ENCODE data around the gene TRAPPC14.

DNA sequence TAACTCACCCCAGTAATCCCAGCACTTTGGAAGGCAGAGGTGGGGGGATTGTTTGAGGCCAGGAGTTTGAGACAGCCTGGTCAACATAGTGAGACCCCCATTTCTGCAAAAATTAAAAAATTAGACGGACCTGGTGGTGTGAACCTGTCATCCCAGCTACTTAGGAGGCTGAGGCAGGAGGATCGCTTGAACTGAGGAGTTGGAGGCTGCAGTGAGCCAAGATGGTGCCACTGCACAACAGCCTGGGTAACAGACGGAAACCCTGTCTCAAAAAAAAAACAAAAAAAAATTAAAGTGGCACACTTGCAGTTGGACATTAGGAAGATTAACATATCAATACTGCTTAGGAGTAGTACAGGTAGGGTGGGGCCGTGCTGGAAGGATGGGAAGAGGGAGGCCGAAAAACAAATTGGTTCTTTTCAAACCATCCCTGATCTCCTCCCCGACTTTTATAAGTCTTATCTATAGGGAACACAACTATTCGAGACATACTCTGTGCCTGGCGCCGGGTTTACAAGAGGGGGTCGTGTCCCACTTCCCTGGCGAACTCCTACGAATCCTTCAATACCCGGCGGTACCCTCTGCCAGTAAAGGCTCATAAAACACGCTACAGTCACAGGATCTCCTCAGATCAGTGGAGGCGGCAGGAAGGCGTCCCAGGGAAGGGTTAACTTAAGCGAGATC, 40.0 kb downstream of the TRAPPC14 start:
- TF ChIP-seq POLR2A (IDR thresholded peaks at IDR 0.05), result no peak
- TF ChIP-seq, protein P1, sequence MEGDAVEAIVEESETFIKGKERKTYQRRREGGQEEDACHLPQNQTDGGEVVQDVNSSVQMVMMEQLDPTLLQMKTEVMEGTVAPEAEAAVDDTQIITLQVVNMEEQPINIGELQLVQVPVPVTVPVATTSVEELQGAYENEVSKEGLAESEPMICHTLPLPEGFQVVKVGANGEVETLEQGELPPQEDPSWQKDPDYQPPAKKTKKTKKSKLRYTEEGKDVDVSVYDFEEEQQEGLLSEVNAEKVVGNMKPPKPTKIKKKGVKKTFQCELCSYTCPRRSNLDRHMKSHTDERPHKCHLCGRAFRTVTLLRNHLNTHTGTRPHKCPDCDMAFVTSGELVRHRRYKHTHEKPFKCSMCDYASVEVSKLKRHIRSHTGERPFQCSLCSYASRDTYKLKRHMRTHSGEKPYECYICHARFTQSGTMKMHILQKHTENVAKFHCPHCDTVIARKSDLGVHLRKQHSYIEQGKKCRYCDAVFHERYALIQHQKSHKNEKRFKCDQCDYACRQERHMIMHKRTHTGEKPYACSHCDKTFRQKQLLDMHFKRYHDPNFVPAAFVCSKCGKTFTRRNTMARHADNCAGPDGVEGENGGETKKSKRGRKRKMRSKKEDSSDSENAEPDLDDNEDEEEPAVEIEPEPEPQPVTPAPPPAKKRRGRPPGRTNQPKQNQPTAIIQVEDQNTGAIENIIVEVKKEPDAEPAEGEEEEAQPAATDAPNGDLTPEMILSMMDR (IDR thresholded peaks at IDR 0.05), result no peak
